ENCODE data around the gene RPS6KL1.
A peak's percentile ranks its signal among the peaks of the same experiment; 100 is the strongest.

The RPS6KL1 gene

DNA sequence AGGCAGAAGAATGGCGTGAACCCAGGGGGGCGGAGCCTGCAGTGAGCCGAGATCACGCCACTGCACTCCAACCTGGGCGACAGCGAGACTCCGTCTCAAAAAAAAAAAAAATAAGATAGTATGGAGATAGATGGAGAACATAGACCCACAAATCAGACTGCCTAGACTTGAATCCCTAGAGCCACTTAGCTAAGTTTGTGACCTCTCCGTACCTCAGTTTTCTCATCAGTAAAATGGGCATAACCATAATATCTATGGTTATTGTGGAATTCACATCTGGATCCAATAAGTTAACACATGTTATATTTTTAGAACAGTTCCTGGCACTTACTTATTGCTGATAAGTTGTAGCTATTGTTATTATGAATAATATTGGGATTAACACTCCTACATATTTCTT lies 54.3 kb downstream of the RPS6KL1 start:
- DNase-seq, result no peak
- in situ Hi-C loops (cut with MboI; ENCODE audit: low pct_unique_long_range_greater_than_20kb, low sequenced_read_pairs), result no loop called here

DNA sequence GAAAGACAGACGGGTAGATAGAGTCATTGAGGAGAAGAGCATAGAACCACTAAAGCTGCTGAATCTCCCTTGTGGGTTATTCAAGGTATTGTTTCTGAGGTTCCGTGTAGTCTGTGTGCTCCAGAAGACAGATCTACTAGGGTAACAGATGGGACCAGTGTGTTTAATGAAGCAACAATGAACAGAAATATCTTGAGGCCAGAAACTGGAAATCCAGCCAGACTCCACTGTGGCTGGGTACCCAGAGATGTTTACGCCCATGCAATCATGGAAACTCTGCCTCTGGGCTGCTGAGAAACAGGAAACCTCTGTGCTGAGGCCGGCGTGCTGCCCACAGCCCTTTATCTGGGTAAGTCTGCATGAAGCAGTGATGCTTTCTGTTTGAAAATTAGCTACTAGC lies 55.4 kb downstream of the RPS6KL1 start:
- DNase-seq, result peak; percentile 30
- in situ Hi-C loops (cut with MboI; ENCODE audit: low pct_unique_long_range_greater_than_20kb, low sequenced_read_pairs), result no loop called here

DNA sequence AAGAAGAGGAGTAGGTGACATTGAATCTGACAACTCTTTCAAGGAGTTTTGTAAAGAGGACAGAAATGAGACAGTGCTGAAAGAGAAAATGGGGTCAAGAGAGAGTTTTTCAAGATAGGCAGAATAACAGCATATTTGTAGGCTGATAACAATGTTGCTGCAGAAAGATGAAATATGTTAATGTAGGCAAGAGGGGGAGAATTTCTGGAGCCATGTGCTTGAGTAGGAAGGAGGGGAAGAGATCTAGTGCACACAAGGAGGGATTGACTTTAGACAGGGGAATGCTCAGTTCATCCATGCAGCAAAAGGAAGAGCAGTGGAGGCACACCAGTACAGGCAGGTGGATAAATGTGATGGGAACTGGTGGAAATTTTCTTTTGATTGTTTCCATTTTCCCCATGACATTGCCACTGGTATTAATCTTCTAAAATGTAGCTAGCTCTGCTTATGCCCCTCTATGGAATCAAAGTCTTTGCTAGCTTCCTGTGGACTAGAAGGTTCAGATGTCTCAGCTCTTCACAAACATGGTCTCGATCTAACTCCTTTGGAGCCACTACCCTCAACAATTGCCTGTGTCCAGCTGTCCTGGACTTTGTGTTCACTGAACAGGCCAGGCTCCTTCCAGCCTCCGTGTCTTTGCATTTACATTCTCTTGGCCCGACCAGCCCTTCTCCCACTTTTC lies 56.2 kb downstream of the RPS6KL1 start:
- in situ Hi-C loops (cut with MboI; ENCODE audit: low pct_unique_long_range_greater_than_20kb, low sequenced_read_pairs), result no loop called here
- no peak for DNase-seq

- no peak for DNase-seq
- in situ Hi-C loops (cut with MboI; ENCODE audit: low pct_unique_long_range_greater_than_20kb, low sequenced_read_pairs), result no loop called here
These were observed 57.9 kb downstream of the RPS6KL1 start for GRCh38 chr14:74865156-74865555.

GRCh38 chr14:74864198-74864597 lies 58.9 kb downstream of the RPS6KL1 start:
- DNase-seq, result no peak
- in situ Hi-C loops (cut with MboI; ENCODE audit: low pct_unique_long_range_greater_than_20kb, low sequenced_read_pairs), result no loop called here

DNA sequence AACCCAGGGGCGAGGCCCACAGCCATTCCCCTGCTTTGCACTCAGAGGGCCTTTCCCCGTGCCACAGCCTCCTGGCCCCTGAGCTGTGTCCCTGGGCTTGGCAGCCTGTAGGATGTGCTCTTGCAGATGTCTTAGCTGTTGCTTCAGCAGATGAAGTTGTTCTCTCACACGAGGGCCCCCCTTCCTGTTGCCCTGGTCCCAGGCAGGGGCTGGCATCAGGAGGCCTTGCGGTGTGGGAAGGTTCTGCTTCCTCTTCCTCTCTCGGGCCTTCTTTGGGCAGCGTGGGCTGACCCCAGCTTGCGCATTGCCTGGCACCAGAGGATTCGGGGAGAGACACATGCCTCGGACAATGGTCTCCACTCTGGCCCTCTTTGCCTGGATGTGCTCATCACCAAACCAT lies 59.8 kb downstream of the RPS6KL1 start:
- in situ Hi-C loops (cut with MboI; ENCODE audit: low pct_unique_long_range_greater_than_20kb, low sequenced_read_pairs), result no loop called here
- peak; percentile 40 for DNase-seq

DNA sequence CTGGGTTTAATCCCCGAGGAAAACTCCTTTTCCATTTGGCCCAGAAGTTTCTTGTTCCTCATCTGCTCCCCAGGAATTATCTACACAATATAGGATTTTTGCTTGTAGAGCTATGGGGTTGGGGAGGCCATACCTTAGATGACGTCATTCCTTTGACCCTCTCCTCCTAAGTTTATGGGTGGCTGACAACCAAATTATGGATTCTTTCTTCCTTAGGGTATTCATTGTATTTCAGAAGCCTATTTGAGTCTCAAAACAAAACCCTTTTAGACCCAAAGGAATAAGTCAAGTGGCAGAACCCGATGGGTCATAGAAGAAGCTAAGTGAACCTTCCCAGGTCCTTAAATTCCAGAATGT lies 61.3 kb downstream of the RPS6KL1 start:
- no peak for DNase-seq
- in situ Hi-C loops (cut with MboI; ENCODE audit: low pct_unique_long_range_greater_than_20kb, low sequenced_read_pairs), result no loop called here

DNA sequence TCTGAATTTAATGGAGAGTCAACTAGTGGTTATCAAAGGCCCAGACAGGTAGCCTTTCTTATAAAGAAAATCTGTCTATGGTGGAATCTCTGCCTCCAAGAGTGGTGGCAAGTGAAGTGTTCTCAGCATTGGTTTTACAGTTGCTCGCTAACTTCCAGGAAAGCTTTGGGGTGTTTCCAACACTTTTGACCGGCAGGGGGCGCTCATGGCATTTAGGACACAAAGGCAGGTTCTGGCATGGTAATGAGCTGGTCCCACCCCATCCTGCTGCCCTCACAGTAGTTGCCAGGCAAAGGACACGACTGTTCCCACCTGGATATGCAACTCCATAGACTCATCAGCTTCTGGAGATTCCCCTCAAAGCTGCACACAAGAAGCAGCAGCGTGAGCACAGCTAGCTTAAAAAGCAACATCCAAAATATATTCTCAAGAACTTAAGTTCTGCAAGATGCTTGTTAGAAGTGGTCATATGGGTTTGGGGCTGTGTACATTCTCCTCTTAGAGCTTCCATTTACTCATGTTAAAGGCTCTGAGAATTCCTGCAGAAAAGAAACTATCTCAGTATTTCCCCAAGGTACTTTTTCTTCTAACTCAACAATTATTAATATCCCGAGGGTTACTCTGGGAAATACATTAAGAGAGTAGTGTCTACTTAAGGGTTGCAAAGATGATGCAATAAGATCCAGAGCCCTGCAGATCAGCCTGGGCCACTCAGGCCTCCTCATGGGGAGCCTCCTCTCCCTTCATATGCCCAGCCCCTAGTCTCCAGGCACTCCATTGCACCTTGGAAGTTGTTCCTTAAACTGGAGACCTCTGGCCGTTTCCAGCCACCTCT lies 61.9 kb downstream of the RPS6KL1 start:
- in situ Hi-C loops (cut with MboI; ENCODE audit: low pct_unique_long_range_greater_than_20kb, low sequenced_read_pairs), result no loop called here
- peak; percentile 87 for DNase-seq

GRCh38 chr14:74859757-74860552 lies 63.1 kb downstream of the RPS6KL1 start:
- in situ Hi-C loops (cut with MboI; ENCODE audit: low pct_unique_long_range_greater_than_20kb, low sequenced_read_pairs), result no loop called here
- DNase-seq, result no peak

DNA sequence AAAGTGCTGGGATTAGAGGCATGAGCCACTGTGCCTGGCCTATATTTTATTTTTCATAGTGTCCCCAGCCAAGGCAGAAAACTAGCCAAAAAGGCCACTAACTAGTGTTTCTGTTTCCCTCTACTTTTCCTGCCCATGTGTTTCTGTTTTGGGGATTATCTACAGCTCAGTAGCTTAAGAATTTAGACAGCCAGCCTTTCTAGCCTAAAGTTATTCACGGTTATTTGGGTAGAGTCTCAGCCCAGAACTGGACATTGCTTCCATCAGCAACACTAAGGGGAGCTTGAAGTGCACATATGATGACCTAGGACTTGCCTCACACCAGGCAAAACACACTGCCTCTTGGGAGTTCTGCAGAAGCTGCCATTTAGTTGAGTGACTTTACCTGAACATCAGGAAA lies 65.0 kb downstream of the RPS6KL1 start:
- DNase-seq, result no peak
- in situ Hi-C loops (cut with MboI; ENCODE audit: low pct_unique_long_range_greater_than_20kb, low sequenced_read_pairs), result no loop called here

DNA sequence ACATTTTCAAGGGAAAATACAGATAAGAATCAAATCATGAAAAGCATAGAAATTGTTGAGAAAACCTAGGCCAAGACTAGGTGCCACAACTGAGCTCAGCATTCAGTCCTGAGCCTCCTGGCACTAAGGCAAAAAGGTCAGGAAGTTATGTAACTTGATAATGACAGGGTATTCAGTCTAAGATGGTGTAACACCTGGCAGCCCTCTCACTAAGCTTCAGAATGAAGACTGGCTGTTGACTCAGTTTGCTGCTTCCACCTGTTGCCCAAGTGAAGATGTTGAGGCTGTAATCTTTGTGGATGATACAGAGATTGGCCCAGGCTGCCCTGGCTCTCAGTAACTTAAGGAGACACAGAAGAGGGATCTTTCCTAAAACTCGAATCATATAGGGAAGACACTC lies 66.7 kb downstream of the RPS6KL1 start:
- in situ Hi-C loops (cut with MboI; ENCODE audit: low pct_unique_long_range_greater_than_20kb, low sequenced_read_pairs), result no loop called here

GRCh38 chr14:74855945-74856344 lies 67.1 kb downstream of the RPS6KL1 start:
- DNase-seq, result peak; percentile 18
- in situ Hi-C loops (cut with MboI; ENCODE audit: low pct_unique_long_range_greater_than_20kb, low sequenced_read_pairs), result no loop called here

More for the DNA sequence above, 66.7 kb downstream of the RPS6KL1 start:
- DNase-seq, result no peak

- DNase-seq, result no peak
- in situ Hi-C loops (cut with MboI; ENCODE audit: low pct_unique_long_range_greater_than_20kb, low sequenced_read_pairs), result no loop called here
These were observed 68.0 kb downstream of the RPS6KL1 start for GRCh38 chr14:74855021-74855420.
